ENCODE measurements around the gene TMEM91.
"Not testable (repeated sequence)": the region's sequence is repeated elsewhere in the genome, so short reads cannot be mapped to it uniquely, and the experiment has no call there.

TMEM91 gene

DNA sequence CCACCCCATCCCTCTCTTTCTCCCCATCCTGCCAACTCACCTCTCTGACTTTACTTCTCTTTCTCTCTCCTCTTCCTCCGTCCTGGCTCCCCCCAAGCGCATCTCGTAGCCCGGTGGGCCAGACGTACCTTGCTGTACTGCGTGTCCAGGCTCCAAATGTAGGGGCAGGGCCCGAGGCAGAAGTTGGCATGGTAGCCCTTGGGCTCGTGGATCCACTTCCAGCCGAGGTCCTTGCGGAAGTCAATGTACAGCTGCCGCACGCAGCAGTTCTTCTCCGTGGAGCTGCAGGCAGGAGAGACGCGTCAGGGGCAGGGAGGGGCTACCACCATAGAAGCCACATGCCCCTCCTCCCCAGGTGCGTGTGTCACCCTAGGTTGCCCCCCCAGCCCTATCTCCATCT lies 44.3 kb upstream of the TMEM91 start:
- no peak for TF ChIP-seq ZFX (IDR thresholded peaks at IDR 0.05)
- TF ChIP-seq, protein P1, sequence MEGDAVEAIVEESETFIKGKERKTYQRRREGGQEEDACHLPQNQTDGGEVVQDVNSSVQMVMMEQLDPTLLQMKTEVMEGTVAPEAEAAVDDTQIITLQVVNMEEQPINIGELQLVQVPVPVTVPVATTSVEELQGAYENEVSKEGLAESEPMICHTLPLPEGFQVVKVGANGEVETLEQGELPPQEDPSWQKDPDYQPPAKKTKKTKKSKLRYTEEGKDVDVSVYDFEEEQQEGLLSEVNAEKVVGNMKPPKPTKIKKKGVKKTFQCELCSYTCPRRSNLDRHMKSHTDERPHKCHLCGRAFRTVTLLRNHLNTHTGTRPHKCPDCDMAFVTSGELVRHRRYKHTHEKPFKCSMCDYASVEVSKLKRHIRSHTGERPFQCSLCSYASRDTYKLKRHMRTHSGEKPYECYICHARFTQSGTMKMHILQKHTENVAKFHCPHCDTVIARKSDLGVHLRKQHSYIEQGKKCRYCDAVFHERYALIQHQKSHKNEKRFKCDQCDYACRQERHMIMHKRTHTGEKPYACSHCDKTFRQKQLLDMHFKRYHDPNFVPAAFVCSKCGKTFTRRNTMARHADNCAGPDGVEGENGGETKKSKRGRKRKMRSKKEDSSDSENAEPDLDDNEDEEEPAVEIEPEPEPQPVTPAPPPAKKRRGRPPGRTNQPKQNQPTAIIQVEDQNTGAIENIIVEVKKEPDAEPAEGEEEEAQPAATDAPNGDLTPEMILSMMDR (conservative IDR thresholded peaks at IDR 0.05) = no peak
- no peak overlapping the region for H3K27ac ChIP-seq

DNA sequence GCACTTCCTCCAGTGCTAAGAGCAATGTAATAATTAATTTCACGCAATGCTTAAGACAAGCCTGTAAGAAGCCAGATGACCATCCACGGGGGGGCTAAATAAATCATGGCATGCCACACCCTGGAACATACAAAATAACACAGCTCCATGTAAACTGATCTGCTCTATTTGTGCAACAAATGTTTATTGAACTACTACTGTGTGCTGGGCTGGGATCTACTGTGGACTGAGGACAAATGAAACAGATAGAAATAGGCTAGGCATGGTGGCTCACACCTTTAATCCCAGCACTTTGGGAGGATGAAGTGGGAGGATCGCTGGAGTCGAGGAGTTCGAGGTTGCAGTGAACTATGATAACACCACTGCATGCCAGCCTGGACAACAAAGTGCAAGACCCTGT lies 43.9 kb upstream of the TMEM91 start:
- H3K27ac ChIP-seq = no peak overlapping the region
- no peak for TF ChIP-seq ZFX (IDR thresholded peaks at IDR 0.05)
- TF ChIP-seq, protein P1 (conservative IDR thresholded peaks at IDR 0.05) = no peak

DNA sequence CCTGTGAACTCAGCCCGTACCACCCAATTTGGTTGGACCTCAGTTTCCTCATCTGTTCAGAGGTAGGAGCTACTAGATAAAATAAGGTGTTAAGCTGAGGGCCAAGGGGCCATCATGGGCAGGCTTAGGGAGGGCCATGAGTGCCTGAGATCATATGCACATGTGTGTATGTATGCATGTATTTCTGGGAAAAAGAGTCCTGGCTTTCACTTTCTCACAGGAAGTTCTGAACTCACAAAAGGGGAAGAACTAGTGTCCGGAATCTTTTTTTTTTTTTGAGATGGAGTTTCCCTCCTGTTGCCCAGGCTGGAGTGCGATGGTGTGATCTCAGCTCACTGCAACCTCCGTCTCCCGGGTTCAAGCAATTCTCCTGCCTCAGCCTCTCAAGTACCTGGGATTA lies 41.5 kb upstream of the TMEM91 start:
- TF ChIP-seq ZFX (IDR thresholded peaks at IDR 0.05) = no peak
- TF ChIP-seq, protein P1 (conservative IDR thresholded peaks at IDR 0.05) = no peak
- no peak overlapping the region for H3K27ac ChIP-seq

DNA sequence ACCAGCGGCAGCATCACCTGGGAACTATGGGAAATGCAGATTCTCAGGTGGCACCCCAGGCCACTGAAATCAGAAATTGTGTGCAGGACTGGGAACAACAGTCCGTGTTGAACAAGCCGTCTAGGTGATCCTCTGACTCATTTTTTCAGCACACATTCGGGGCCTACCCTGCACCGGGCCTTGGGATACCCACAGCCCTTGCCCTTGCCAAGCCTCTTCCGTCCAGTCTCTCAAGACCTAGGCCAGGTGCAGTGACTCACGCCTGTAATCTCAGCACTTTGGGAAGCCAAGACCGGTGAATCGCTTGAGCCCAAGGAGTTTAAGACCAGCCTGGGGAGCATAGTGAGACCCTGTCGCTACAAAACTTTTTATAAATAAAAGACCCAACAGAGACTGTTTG lies 40.9 kb upstream of the TMEM91 start:
- no peak overlapping the region for H3K27ac ChIP-seq
- TF ChIP-seq, protein P1 (conservative IDR thresholded peaks at IDR 0.05) = no peak
- TF ChIP-seq ZFX (IDR thresholded peaks at IDR 0.05) = no peak

DNA sequence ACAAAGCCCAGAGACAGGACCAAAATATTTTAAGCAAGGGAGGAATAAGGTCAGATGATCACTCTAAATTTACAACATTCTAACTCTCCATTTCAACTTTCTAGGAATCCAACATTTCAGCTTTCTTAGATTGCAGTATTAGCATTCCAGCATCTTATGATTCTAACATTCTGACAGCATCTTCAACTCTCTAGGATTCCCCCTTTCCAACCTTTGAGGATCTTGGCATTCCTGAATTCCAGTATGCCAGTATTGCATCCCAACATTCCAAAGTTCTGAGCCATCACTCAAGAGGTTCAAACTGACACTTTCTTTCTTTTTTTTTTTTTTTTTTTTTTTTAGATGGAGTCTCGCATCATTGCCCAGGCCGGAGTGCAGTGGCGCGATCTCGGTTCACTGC lies 36.4 kb upstream of the TMEM91 start:
- TF ChIP-seq, protein P1 (conservative IDR thresholded peaks at IDR 0.05) = no peak
- no peak for TF ChIP-seq ZFX (IDR thresholded peaks at IDR 0.05)
- no peak overlapping the region for H3K27ac ChIP-seq

DNA sequence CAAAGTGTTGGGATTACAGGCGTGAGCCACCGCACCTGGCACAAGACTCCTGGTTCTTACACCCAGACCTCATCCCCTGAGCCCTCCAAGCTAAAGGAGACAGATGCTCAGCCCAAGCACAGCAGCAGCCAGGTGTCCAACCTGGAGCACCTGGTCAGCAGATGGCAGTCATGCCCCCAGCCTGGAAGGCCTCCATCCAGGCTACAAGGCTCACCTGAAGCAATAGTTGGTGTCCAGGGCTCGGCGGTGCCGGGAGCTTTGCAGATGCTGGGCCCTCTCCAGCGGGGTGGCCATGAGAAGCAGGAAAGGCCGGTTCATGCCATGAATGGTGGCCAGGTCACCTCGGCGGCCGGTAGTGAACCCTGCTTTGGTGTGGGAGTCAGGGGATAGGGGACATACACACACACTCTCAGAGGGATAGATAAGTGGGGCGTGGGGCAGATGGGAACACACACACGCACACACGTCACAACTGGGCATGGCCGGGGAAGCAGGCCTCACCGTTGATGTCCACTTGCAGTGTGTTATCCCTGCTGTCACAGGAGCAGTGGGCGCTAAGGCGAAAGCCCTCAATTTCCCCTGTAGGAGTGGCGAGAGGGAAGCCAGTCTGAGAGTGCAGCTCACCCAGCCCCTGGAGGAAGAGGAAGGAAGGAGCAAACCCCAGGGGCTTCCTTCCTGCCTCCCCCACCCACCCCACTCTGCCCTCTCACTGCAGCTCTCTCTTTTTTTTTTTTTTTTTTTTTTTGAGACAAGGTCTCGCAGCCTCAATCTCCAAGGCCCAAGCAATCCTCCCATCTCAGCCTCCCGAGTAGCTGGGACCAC lies 34.5 kb upstream of the TMEM91 start:
- H3K27ac ChIP-seq = no peak overlapping the region
- TF ChIP-seq, protein P1 (conservative IDR thresholded peaks at IDR 0.05) = no peak

DNA sequence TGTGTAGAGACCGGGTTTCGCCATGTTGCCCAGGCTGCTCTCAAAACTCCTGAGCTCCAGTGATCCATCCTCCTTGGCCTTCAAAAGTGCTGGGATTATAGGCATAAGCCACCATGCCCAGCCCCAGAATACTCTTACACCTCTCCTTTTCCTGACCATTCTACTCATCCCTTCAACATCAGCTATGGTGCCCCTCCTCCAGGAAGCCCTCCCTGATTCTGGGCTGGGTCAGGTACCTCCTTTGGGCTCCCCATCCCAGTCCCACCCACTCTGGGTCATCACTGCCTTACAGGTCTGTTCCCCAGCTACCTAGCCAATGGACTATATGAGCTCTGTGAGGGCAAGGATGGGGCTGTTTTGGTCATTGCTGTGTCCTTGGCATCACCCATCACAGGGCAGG lies 32.2 kb upstream of the TMEM91 start:
- no peak overlapping the region for H3K27ac ChIP-seq
- TF ChIP-seq, protein P1 (conservative IDR thresholded peaks at IDR 0.05) = no peak
- no peak for TF ChIP-seq ZFX (IDR thresholded peaks at IDR 0.05)

DNA sequence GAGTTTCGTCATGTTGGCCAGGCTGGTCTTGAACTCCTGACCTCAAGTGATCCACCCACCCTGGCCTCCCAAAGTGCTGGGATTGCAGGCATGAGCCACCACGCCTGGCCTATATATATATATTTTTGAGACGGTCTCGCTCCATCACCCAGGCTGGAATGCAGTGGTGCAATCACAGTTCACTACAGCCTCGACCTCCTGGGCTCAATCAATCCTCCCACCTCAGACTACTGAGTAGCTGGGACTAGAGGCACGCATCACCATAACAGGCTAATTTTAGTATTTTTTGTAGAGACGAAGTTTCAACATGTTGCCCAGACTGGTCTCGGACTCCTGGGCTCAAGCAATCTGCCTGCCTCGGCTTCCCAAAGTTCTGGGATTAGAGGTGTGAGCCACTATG lies 29.4 kb upstream of the TMEM91 start:
- H3K27ac ChIP-seq = not testable (repeated sequence)
